ENCODE results near the gene BANF2. TPM values are rescaled to one million over a fixed set of nuclear protein-coding genes. Genes with fewer than 3 reads are reported as not detected.

BANF2 gene
- total RNA-seq, 1 experiment from 2014 or later = not detected

DNA sequence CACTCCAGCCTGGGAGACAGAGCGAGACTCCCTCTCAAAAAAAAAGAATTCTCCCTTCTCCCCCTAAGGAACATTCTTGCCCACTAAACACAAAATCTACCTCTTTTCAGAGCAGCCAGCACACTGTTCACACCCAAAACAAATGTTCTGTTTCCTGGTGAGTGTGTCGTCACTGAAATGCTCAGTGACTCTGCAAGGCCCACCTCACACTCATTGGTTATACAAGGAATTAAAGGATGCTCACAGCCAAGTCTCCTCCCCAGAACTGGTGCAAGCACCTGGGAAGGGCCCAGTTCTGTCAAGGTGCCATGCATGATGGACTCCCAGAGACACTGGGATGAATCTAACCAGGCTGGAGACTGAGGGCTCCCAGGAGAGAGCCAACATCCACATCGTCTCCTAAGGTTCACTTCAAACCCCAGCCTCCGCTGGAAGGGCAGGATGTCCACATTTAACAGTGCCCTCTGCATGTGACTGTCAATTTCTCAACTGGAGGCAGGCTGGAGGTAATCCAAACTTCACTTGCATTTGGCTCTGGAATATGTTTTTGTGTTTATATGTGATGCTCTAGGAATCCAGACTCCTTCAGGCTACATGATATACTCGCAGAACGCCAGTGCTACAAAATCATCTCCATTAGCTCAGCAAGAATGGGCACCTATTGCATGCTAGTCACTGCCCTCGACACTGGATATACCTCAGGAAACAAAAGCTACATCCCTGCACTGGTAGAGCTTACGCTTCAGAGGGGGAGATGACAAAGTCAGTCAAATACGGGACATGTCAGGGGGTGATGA lies 24.8 kb upstream of the BANF2 start:
- DNase-seq (ENCODE audit: low read depth, low spot score) (no peak), ATAC-seq (no peak)
- no peak overlapping the region for H3K4me2 ChIP-seq (ENCODE audit: low read length)
- no peaks in the 10 kb centered on the region; the same call in 1 of the 2 replicates for H4K20me1 ChIP-seq (ENCODE audit: insufficient read depth)
- POLR2A ChIA-PET = interaction anchor here (0.6 kb wide), 1 partner anchor 10 kb away, joined by 3 read pairs; no protein-coding TSS in a partner anchor
- H3K9me2 ChIP-seq (ENCODE audit: insufficient read depth) = no peaks in the 10 kb centered on the region
- H3K36me3 ChIP-seq (ENCODE audit: control insufficient read depth in 1 of 2, insufficient read depth in 2 of 2, low read length in 2 of 2) = peaks cover 17 to 23% of the 10 kb centered on the region in 2 experiments; a peak in 2 of 4 replicates
- H3K79me2 ChIP-seq (ENCODE audit: insufficient read depth, low read length) = peaks cover 96% of the 10 kb centered on the region
- intact Hi-C loops (cut with micrococcal nuclease) = no loop called here
- CTCF ChIA-PET = interaction anchor here (1.8 kb wide), 1 partner anchor 8 kb away, joined by 3 read pairs; no protein-coding TSS in a partner anchor
- no peak overlapping the region for H3K9ac ChIP-seq (ENCODE audit: low read length)
- no peak overlapping the region for H2AFZ ChIP-seq (ENCODE audit: low read depth, low read length, poor library complexity, severe bottlenecking)
- no peak overlapping the region for H3K27ac ChIP-seq (ENCODE audit: low read depth, low read length)
- no peaks in the 10 kb centered on the region for H3K9me3 ChIP-seq (ENCODE audit: control insufficient read depth in 1 of 2, insufficient read depth in 1 of 2, low read depth in 1 of 2, low read length in 2 of 2)
- H3K4me1 ChIP-seq (ENCODE audit: control insufficient read depth in 1 of 2, insufficient read depth in 2 of 2, low read length in 2 of 2) = peaks cover 16 to 18% of the 10 kb centered on the region in 2 experiments
- H3K4me3 ChIP-seq (replicated peaks in 1 of 2; ENCODE audit: low read depth in 1 of 2, low read length in 2 of 2) = no peak overlapping the region
- no peaks in the 10 kb centered on the region for H3K27me3 ChIP-seq (ENCODE audit: insufficient read depth, low read length)
- TF ChIP-seq EGR1 (IDR thresholded peaks at IDR 0.05; ENCODE audit: low read depth) (no peak), ELF1 (IDR thresholded peaks at IDR 0.05; ENCODE audit: borderline replicate concordance, low read depth) (no peak), TCF7L2 (IDR thresholded peaks at IDR 0.05; ENCODE audit: borderline replicate concordance, extremely low read depth, insufficient read depth, insufficient read length) (no peak)
- TF ChIP-seq, protein P1, sequence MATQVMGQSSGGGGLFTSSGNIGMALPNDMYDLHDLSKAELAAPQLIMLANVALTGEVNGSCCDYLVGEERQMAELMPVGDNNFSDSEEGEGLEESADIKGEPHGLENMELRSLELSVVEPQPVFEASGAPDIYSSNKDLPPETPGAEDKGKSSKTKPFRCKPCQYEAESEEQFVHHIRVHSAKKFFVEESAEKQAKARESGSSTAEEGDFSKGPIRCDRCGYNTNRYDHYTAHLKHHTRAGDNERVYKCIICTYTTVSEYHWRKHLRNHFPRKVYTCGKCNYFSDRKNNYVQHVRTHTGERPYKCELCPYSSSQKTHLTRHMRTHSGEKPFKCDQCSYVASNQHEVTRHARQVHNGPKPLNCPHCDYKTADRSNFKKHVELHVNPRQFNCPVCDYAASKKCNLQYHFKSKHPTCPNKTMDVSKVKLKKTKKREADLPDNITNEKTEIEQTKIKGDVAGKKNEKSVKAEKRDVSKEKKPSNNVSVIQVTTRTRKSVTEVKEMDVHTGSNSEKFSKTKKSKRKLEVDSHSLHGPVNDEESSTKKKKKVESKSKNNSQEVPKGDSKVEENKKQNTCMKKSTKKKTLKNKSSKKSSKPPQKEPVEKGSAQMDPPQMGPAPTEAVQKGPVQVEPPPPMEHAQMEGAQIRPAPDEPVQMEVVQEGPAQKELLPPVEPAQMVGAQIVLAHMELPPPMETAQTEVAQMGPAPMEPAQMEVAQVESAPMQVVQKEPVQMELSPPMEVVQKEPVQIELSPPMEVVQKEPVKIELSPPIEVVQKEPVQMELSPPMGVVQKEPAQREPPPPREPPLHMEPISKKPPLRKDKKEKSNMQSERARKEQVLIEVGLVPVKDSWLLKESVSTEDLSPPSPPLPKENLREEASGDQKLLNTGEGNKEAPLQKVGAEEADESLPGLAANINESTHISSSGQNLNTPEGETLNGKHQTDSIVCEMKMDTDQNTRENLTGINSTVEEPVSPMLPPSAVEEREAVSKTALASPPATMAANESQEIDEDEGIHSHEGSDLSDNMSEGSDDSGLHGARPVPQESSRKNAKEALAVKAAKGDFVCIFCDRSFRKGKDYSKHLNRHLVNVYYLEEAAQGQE (IDR thresholded peaks at IDR 0.05; ENCODE audit: low read depth) = no peak
- TF ChIP-seq, protein P2, sequence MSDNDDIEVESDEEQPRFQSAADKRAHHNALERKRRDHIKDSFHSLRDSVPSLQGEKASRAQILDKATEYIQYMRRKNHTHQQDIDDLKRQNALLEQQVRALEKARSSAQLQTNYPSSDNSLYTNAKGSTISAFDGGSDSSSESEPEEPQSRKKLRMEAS (IDR thresholded peaks at IDR 0.05) = no peak
- RAD21 ChIA-PET (ENCODE audit: low non-redundant PET in 1 of 2, low total read pairs in 2 of 2, uncharacterized antibody in 2 of 2, unreplicated experiment in 2 of 2) = no interaction called here
- no TSS peak for BruUV-seq (replicated peaks)

Data from HCT116 (cell line).